KOPT-K1 (cell line): ENCODE data around the gene PRR5L.

ENCODE experiments used
- H3K27ac ChIP-seq: fragments of 200-600 bp; sonication (generic); 2 replicates; pipeline ENCODE4 v1.5.1; 2016; ENCODE audit warnings: antibody characterized with exemption, mild to moderate bottlenecking, low read depth, low read length; ENCODE audit not compliant: poor library complexity, severe bottlenecking
- H3K36me3 ChIP-seq: fragments of 200-600 bp; sonication (generic); 2 replicates; pipeline ENCODE4 v1.5.1; 2017; ENCODE audit warnings: antibody characterized with exemption, mild to moderate bottlenecking, low read length, moderate library complexity; ENCODE audit not compliant: insufficient read depth
- H3K9me3 ChIP-seq: fragments of 200-600 bp; sonication (generic); 2 replicates; pipeline ENCODE4 v1.5.1; 2017; ENCODE audit warnings: antibody characterized with exemption, low read length, mild to moderate bottlenecking; ENCODE audit not compliant: insufficient read depth, poor library complexity, severe bottlenecking

The PRR5L gene

GRCh38 chr11:36450110-36450572, 154.1 kb downstream of the PRR5L start:
- Histone ChIP-seq H3K36me3 (no peaks in the 10 kb centered on the region), H3K27ac (no peak overlapping the region), H3K9me3 (no peaks in the 10 kb centered on the region)

GRCh38 chr11:36451045-36451444, 155.0 kb downstream of the PRR5L start:
- H3K9me3 ChIP-seq: no peaks in the 10 kb centered on the region
- no peaks in the 10 kb centered on the region for H3K36me3 ChIP-seq
- H3K27ac ChIP-seq: no peak overlapping the region

- no peaks in the 10 kb centered on the region for H3K9me3 ChIP-seq
- no peaks in the 10 kb centered on the region for H3K36me3 ChIP-seq
- H3K27ac ChIP-seq: no peak overlapping the region
These were observed 155.6 kb downstream of the PRR5L start for GRCh38 chr11:36451681-36452080.

- no peak overlapping the region for H3K27ac ChIP-seq
- H3K36me3 ChIP-seq: no peaks in the 10 kb centered on the region
- no peaks in the 10 kb centered on the region for H3K9me3 ChIP-seq
These were observed 156.3 kb downstream of the PRR5L start for GRCh38 chr11:36452236-36452940.

- H3K9me3 ChIP-seq: no peaks in the 10 kb centered on the region
- H3K36me3 ChIP-seq: no peaks in the 10 kb centered on the region
- no peak overlapping the region for H3K27ac ChIP-seq
These were observed 156.9 kb downstream of the PRR5L start for GRCh38 chr11:36452961-36453360.

GRCh38 chr11:36453678-36454077, 157.6 kb downstream of the PRR5L start:
- Histone ChIP-seq H3K36me3 (no peaks in the 10 kb centered on the region), H3K27ac (no peak overlapping the region), H3K9me3 (no peaks in the 10 kb centered on the region)

- no peaks in the 10 kb centered on the region for H3K9me3 ChIP-seq
- no peak overlapping the region for H3K27ac ChIP-seq
- H3K36me3 ChIP-seq: no peaks in the 10 kb centered on the region
These were observed 158.5 kb downstream of the PRR5L start for GRCh38 chr11:36454551-36454940.

- H3K27ac ChIP-seq: no peak overlapping the region
- H3K9me3 ChIP-seq: no peaks in the 10 kb centered on the region
- H3K36me3 ChIP-seq: no peaks in the 10 kb centered on the region
These were observed 159.0 kb downstream of the PRR5L start for GRCh38 chr11:36454941-36455631.

GRCh38 chr11:36455658-36456111, 159.6 kb downstream of the PRR5L start:
- Histone ChIP-seq H3K36me3 (no peaks in the 10 kb centered on the region), H3K9me3 (no peaks in the 10 kb centered on the region), H3K27ac (no peak overlapping the region)

GRCh38 chr11:36456156-36456555, 160.1 kb downstream of the PRR5L start:
- Histone ChIP-seq H3K36me3 (no peaks in the 10 kb centered on the region), H3K27ac (no peak overlapping the region), H3K9me3 (no peaks in the 10 kb centered on the region)

- H3K36me3 ChIP-seq: no peaks in the 10 kb centered on the region
- no peaks in the 10 kb centered on the region for H3K9me3 ChIP-seq
- no peak overlapping the region for H3K27ac ChIP-seq
These were observed 162.2 kb downstream of the PRR5L start for GRCh38 chr11:36458129-36458915.

- Histone ChIP-seq H3K27ac (no peak overlapping the region), H3K9me3 (no peaks in the 10 kb centered on the region), H3K36me3 (no peaks in the 10 kb centered on the region)
These were observed 163.0 kb downstream of the PRR5L start for GRCh38 chr11:36459046-36459445.

GRCh38 chr11:36460220-36460619, 164.1 kb downstream of the PRR5L start:
- Histone ChIP-seq H3K9me3 (no peaks in the 10 kb centered on the region), H3K36me3 (no peaks in the 10 kb centered on the region), H3K27ac (no peak overlapping the region)

- H3K27ac ChIP-seq: no peak overlapping the region
- no peaks in the 10 kb centered on the region for H3K9me3 ChIP-seq
- H3K36me3 ChIP-seq: no peaks in the 10 kb centered on the region
These were observed 166.2 kb downstream of the PRR5L start for GRCh38 chr11:36462321-36462720.

GRCh38 chr11:36463781-36464180, 167.7 kb downstream of the PRR5L start:
- H3K9me3 ChIP-seq: no peaks in the 10 kb centered on the region
- H3K36me3 ChIP-seq: no peaks in the 10 kb centered on the region
- no peak overlapping the region for H3K27ac ChIP-seq
